Activated gamma-delta T cell treated with anti-CD3 and anti-CD28 coated beads, Interleukin-2, amount 50 U/mL, for 16 hours (primary cell): ENCODE results near the gene MYBPC2.

Experiments
- DNase-seq: peaks from one replicate; pipeline ENCODE4 v3.0.0-alpha.2; 2020; ENCODE audit warnings: low read depth

Gene MYBPC2

GRCh38 chr19:50410109-50410508 is 22.6 kb upstream of the MYBPC2 start:
- no peak for DNase-seq

GRCh38 chr19:50412419-50412818 is 20.3 kb upstream of the MYBPC2 start:
- no peak for DNase-seq

- DNase-seq, result no peak
Observed at GRCh38 chr19:50413096-50413495, 19.6 kb upstream of the MYBPC2 start.

- no peak for DNase-seq
Observed at GRCh38 chr19:50413531-50413930, 19.2 kb upstream of the MYBPC2 start.

DNA sequence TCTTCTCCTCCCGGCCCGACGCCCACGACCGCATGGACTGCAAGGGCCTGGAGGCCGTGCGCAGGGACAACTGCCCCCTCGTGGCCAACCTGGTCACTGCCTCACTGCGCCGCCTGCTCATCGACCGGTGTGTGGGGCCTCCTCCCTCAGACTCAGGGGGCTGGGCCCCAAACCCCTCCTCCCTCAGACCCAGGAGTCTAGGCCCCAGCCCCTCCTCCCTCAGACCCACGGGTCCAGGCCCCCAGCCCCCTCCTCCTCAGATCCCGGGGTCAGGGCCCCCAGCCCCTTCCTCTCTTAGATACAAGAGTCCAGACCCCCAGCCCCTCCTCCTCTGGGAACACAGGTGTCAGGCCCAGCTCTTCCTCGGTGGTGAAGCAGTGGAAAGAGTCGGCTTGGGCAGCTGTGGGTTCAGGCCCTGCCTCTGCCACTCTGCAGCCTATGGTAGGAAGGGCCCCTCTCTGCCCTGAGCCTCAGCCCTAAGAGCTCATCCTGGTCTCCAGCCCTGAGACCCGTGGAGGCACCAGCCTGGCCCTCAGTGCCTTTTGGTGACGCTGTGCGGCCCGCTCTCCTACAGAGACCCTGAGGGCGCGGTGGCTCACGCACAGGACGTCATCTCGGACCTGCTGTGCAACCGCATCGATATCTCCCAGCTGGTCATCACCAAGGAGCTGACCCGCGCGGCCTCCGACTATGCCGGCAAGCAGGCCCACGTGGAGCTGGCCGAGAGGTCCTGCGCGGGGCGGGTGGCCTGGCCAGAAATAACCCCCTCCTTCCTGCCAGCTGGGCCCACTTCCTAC is 17.6 kb upstream of the MYBPC2 start:
- peak; percentile 49 for DNase-seq

DNA sequence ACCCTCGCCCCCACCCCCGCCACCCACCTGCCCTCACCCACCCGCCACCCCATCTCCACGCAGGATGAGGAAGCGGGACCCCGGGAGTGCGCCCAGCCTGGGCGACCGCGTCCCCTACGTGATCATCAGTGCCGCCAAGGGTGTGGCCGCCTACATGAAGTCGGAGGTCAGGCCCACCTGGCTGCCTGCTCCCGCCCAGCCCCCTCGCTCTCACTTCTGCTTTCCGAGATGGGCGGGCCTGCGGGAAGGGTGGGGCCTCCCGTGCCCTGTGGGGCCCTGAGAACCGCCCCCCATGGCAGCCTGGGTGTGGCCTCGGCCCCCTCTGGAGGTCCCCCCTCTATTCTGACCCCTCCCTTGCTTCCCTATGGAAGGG is 17.0 kb upstream of the MYBPC2 start:
- no peak for DNase-seq

- no peak for DNase-seq
Observed at GRCh38 chr19:50416034-50416977, 16.4 kb upstream of the MYBPC2 start.

DNA sequence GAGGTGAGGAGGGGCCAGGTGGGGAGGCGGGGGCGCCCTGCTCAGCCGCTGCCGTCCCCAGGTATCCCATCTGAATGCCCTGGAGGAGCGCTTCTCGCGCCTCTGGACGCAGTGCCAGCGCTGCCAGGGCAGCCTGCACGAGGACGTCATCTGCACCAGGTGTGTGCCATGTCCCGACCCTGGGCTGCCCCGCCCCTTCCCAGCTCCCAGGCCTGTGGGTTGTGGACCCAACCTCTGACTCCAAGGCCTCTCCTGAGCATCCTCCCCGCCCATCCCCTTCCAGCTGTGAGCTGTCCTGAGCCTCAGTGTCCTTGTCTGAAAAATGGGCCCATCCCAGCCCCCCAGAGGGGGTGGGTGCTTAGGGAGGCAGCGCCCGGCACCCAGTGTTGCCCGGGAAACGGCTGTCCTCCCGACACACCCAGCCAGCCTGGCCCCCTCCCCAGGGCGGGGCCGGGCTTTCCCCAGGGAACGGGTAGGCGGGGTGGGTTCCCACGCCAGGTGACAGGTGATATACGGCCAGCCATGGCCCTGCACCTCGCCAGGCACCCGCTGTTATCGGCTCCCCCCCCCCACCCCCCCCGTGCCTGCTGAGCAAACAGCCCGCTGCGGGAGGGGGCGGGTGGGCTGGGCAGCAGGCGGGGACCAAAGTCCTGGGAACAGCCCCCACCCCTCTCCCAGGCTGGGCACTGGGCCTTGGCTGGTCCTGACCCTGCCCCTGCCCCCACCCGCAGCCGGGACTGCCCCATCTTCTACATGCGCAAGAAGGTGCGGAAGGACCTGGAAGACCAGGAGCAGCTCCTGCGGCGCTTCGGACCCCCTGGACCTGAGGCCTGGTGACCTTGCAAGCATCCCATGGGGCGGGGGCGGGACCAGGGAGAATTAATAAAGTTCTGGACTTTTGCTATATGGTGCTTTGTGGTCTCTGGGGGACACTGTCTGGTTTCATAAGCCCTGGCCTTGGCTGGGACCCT is 15.3 kb upstream of the MYBPC2 start:
- no peak for DNase-seq

DNA sequence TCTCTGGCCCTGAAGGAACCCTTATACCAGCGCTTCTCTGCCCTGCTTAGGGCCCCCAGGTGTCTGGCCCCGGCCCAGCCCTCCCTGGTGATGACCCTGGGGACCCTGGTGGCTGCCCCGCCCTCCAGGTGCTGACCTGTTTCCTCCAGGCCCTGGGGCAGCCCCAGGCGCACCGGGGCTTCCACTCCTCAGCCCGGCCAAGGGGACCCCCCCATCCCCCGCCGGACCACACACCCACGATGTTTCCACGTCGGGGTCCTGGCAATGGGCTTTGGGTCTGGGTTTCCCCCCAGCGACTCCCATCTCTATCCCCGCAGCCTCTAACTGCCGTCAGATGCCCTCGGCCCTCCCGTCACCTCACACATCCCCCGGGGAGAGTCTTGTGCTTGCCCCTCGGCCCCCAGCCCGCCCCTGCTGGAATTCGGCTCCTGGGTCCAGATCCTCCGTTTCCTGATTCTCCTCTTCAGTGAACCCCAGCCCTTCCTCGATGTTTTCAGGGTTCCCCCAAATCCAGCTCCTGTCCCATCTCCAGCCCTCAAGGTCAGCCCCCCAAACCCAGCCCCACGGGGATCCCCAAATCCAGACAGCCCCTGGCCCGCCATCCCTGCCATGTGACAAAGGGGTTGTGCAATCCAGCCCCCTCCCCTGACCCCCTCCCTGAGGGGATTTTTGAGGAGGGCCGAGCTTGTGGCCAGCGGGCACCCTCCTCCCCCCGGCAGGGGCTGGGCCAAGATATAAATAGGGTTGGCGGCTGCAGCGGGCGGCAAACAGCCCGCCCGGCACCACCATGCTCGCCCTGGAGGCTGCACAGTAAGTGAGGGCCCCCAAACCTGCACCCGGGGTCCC is 14.3 kb upstream of the MYBPC2 start, which contains the start of gene SPIB:
Gene SPIB, plus strand, starts transcription at position 763 of the 846 bp plus-strand sequence. Its CDS starts 25 bp downstream, at position 788.
- no peak for DNase-seq

GRCh38 chr19:50419022-50419579 is 13.6 kb upstream of the MYBPC2 start:
- DNase-seq, result no peak

- no peak for DNase-seq
Observed at GRCh38 chr19:50419580-50420035, 13.1 kb upstream of the MYBPC2 start.

DNA sequence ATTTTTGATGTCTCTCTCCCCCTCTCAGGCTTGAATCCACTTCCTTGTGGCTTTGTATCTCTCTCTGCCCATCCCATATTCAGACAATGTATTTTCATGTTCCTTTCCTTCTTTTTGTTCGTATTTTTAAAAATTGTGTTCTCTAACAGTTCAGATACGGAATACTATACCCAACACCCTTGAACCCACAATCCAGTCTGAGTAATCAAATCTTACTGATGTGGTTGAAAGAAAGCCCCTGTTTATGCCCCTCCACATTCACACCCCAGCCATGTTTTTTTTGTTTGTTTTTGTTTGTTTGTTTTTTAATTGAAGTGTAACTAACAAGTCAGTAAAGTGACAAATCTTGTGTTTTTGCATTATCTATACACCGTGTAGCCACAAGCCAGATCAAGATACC is 12.6 kb upstream of the MYBPC2 start:
- DNase-seq, result no peak

DNA sequence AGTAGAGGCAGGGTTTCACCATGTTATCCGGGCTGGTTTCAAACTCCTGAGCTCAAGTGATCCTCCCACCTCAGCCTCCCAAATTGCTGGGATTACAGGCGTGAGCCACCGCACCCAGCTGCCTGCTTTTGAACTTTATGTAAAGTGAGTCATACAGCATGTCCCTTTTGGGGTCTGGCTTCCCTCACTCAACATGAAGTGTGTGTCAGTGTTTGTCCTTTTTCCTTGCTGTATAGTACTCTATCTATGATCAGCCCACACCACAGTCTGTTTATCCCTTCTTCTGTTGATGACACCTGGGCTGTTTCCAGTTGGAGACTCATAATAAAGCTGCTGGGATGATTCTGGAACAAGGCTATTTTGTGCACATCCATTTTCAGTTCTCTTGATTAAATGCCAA is 11.9 kb upstream of the MYBPC2 start:
- no peak for DNase-seq

DNA sequence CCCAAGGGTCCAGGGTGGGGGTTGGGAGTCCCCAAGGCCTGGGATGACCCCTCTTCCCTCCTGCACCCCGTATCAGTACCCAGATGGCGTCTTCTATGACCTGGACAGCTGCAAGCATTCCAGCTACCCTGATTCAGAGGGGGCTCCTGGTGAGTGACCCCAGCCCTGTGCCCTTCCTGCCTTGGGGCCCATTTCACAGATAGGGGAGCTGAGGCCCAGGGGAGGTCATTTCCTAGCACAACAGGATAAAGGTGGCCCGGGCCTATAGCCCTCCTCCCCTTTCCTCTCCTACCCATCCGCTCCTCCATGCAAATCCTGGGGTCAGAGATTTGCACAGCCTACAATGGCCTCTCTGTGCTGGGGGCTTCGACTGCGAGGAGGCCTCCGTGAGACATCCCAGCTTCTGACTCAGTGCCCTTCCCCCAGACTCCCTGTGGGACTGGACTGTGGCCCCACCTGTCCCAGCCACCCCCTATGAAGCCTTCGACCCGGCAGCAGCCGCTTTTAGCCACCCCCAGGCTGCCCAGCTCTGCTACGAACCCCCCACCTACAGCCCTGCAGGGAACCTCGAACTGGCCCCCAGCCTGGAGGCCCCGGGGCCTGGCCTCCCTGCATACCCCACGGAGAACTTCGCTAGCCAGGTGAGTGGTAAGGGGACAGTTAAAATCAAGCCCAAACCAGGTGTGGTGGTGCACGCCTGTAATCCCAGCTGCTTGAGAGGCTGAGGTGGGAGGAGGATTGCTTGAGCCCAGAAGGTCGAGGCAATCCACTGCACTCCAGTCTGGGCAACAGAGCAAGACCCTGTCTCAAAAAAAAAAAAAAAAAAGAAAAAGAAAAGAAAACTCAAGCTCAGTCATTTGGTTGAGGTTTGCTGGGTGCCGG is 10.1 kb upstream of the MYBPC2 start:
- no peak for DNase-seq

GRCh38 chr19:50423279-50424113 is 9.2 kb upstream of the MYBPC2 start:
- DNase-seq, result no peak

DNA sequence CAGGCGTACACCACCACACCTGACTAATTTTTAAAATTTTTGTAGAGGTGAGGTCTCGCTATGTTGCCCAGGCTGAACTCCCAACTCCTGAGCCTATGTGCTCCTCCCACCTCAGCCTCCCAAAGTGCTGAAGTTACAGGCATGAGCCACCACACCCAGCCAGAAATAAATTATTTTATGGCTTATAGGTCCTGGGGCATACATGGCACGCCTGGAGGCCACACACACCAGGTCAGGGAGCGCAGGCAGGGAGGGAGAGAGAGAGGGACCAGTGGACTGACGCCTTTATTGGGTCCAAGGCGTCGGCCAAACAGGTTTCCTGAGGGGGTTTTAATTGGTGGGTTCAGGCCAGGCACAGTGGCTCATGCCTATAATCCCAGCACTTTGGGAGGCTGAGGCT is 7.1 kb upstream of the MYBPC2 start:
- no peak for DNase-seq

GRCh38 chr19:50427318-50427925 is 5.3 kb upstream of the MYBPC2 start:
- DNase-seq, result no peak

- DNase-seq, result no peak
Observed at GRCh38 chr19:50427997-50428425, 4.7 kb upstream of the MYBPC2 start.
